Dermis blood vessel endothelial cell (primary cell): ENCODE results near the gene ARID3B. TPM values are rescaled to one million over a fixed set of nuclear protein-coding genes. Genes with fewer than 3 reads are reported as not detected.

ENCODE experiments used
- total RNA-seq: library from RNA; depleted of rRNA; stranded (reverse); fragments of >200 nt; gene quantifications from 2 replicates; pipeline ENCODE4 v1.2.3, GENCODE V29; 2014

ARID3B gene
- total RNA-seq, 1 donor from 2014 or later = 4.6 TPM

Other genes with a start within 250 kb of the ARID3B start
- not detected in 2 replicates for gene CYP11A1, start 173.6 kb upstream of the ARID3B start, total RNA-seq
- 0.51 and 2.2 TPM in 2 replicates for gene SEMA7A, start 107.3 kb upstream of the ARID3B start, total RNA-seq
- gene UBL7, start 80.1 kb upstream of the ARID3B start, total RNA-seq = 36.4 and 43.1 TPM in 2 replicates
- 68.3 and 81.5 TPM in 2 replicates for gene CLK3, start 74.6 kb downstream of the ARID3B start, total RNA-seq
- gene EDC3, start 154.8 kb downstream of the ARID3B start, total RNA-seq = 21.4 and 31.4 TPM in 2 replicates
- gene CYP1A1, start 184.3 kb downstream of the ARID3B start, total RNA-seq = 37.6 and 89.4 TPM in 2 replicates
- not detected in 2 replicates for gene CYP1A2, start 207.6 kb downstream of the ARID3B start, total RNA-seq
- gene CSK, start 240.9 kb downstream of the ARID3B start, total RNA-seq = 31.5 and 87.8 TPM in 2 replicates